GM12872 (cell line): ENCODE results near the gene RNF213.

Source experiments
- TF ChIP-seq, protein P1 (sequence below): IDR thresholded peaks from 3 replicates; pipeline ENCODE4 v1.5.1; 2011; ENCODE audit warnings: low read depth, mild to moderate bottlenecking, low read length, moderate library complexity; ENCODE audit not compliant: insufficient read depth

RNF213 gene

DNA sequence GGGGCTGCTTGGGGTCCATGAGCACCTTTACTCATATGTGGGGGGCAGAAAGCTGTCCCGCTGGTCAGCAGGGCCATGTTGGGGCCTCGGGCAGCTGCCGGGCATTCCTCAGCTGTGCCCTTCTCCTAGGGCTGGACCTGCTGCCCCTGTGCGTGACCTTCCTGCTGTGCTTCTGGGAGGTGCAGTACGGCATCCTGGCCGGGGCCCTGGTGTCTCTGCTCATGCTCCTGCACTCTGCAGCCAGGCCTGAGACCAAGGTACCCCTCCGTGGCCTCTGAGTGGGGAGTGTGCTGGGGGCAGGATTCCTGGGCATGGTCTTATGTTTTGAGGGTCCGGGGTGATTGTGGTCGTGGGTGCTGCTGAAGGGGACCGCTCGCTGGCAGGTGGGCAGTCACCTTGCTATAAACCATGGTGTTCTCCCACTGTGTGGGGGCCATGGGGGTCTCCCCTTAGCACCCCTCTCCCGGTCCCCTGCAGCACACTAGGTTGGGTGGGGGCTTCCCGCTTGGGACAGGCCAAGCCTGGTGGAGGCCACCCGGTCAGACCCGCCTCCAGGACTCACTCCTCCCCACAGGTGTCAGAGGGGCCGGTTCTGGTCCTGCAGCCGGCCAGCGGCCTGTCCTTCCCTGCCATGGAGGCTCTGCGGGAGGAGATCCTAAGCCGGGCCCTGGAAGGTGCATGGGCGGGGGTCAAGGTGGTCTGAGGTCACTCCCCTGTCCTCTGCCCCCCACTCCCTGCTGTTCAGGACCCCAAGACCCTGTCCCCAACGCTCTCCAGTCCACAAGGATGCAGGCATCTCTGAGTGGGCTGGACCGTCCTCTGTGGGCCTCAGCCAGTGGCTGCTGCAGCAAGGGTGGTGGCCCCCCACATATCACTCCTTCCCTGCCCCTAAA lies 12.4 kb upstream of the RNF213 start:
- TF ChIP-seq, protein P1, sequence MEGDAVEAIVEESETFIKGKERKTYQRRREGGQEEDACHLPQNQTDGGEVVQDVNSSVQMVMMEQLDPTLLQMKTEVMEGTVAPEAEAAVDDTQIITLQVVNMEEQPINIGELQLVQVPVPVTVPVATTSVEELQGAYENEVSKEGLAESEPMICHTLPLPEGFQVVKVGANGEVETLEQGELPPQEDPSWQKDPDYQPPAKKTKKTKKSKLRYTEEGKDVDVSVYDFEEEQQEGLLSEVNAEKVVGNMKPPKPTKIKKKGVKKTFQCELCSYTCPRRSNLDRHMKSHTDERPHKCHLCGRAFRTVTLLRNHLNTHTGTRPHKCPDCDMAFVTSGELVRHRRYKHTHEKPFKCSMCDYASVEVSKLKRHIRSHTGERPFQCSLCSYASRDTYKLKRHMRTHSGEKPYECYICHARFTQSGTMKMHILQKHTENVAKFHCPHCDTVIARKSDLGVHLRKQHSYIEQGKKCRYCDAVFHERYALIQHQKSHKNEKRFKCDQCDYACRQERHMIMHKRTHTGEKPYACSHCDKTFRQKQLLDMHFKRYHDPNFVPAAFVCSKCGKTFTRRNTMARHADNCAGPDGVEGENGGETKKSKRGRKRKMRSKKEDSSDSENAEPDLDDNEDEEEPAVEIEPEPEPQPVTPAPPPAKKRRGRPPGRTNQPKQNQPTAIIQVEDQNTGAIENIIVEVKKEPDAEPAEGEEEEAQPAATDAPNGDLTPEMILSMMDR: no peak

DNA sequence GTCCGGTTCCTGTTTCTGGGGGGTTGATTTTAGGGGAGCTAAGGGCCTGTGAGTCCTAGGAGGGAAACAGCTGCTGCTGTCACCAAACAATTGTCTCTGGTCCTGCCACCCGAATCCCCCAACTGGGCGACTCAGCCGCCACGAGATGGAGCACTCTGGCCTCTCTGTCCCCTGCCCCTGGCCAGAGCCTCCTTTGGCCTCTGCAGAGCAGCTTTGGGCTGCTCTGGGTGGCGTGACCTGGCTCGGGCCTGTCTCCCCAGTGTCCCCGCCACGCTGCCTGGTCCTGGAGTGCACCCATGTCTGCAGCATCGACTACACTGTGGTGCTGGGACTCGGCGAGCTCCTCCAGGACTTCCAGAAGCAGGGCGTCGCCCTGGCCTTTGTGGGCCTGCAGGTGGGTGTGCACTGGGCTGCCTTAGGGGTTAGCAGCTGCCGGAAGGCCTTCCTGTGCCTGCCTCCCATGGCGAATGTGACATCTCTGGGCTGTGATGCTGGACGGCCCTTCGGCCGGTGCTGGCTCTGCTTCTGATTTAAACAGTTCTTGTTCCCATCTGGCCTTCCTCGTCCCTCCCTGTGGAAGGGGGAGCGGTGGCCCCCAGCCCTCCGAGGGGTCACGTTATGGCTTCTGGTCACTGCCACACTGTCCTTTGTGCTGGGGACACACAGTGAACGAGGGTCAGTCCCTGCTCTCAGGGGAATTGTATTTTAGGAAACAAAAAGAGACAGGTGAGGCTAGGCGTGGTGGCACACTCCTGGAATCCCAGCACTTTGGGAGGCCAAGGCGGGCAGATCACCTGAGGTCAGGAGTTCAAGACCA lies 11.6 kb upstream of the RNF213 start:
- TF ChIP-seq, protein P1: no peak

DNA sequence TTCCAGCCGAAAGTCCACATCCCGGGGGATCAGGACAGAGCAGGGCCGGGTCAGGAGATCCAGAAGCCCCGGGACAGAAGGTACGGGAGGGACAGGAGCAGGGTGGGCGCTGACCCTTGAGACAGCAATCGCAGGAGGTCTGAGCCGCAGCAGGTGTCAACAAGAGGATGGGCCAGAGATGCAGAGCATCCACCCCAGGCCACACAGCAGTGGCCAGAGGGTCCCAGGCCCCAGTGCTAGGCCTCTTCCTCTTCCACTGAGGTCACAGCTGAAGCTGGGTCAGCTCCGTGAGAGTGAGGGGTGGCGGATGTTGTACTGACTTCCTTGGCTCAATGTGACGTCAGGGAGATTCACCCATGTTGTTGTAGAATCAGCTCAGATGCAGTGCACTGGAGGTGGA lies 8.7 kb upstream of the RNF213 start:
- TF ChIP-seq, protein P1: no peak

DNA sequence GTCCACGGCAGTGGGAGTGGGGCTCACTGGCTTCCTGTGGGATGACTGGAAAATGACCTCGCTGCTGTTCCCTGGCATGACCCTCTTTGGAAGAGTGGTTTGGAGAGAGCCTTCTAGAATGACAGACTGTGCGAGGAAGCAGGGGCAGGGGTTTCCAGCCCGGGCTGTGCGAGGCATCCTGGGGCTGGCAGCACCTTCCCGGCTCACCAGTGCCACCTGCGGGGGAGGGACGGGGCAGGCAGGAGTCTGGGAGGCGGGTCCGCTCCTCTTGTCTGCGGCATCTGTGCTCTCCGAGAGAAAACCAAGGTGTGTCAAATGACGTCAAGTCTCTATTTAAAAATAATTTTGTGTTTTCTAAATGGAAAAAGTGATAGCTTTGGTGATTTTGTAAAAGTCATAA lies 7.8 kb upstream of the RNF213 start:
- TF ChIP-seq, protein P1: peak; percentile 87

DNA sequence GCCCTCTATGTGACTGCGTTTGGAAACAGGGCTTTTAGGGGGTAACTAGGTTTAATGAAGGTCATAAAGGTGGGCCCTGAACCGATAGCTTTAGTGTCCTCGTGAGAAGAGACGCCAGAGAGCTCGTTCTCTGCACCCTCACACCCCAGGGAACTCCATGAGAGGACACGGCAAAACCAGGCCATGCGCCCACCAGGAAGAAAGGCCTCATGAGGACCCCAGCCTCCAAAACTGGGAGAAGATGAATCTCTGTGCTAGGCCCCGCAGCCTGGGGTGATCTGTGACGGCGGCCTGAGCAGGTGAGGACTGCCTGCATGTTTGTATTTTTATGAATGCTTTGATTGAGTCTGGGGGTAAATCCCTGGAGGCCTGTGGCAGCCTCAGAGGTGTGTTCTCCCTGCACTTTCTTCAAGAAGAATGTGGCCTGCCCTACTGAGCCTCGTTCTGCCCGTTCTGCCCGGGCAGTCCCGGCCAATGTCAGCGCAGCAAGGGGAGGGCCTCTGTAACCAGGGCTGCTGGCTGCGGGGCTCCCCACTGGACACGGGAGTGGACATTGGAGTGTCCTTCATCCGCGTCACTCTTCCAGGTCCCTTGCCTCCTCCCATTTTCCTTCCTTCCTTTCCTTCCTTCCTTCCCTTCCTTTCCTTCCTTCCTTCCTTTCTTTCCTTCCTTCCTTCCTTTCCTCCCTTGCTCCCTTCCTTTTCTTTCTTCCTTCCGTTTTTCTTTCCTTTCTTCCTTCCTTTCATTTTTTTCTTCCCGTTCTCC lies 6.8 kb upstream of the RNF213 start:
- TF ChIP-seq, protein P1: no peak

DNA sequence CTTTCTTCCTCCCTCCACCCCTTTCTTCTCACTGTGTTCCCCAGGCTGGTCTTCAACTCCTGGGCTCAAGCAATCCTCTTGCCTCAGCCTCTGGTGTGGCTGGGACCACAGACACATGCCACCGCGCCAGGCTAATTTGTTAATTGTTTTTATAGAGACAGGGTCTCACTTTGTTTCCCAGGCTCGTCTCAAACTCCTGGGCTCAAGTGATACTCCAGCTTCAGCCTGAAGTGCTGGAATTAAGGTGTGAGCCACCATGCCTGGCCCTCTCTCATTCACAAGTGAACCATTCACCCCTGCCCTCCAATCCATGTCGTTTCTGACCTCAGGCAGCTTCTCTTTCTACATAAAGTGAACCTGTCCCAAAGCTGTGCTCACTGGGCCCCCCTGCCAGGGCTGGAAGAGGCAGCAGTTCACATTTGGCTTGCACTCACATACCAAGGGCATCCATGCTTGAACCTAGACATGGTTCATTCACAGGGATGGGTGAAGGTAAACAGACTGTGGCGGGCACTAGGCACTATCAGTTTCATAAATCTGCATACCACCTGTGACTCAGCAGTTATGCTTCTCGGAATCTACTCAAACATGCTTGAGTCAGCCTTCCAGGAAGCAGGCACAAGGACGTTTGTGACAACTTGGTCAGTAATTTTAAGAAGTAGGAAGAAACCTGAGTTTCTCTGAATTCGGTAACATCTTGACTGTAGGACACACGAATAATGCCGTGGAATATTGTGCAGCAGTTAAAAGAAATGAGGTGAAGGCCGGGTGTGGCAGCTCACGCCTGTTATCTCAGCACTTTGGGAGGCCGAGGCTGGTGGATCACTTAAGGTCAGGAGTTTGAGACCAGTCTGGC lies 6.0 kb upstream of the RNF213 start:
- TF ChIP-seq, protein P1: no peak

DNA sequence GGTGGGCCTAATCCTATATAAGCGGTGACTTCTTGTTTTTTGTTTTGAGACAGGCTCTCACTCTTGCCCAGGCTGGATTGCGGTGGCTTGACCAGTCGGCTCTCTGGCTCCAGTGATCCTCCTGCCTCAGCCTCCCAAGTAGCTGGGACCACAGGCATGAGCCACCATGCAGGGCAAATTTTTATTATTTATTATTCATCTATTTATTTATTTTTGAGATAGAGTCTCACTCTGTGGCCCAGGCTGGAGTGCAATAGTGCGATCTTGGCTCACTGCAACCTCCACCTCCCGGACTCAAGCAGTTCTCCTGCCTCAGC lies 4.7 kb upstream of the RNF213 start:
- TF ChIP-seq, protein P1: no peak
